ENCODE measurements around the gene LRWD1. TPM values are rescaled to one million over a fixed set of nuclear protein-coding genes. Genes with fewer than 3 reads are reported as not detected.

Gene LRWD1
- total RNA-seq, 1 donor from 2014 or later: 19.5 TPM

Other genes starting within 250 kb of the LRWD1 start
- 0.51 and 0.76 TPM in 2 replicates for gene SH2B2, start 178.1 kb upstream of the LRWD1 start, total RNA-seq
- gene SPDYE6, start 108.5 kb upstream of the LRWD1 start, total RNA-seq: not detected in 2 replicates
- gene PRKRIP1, start 68.6 kb upstream of the LRWD1 start, total RNA-seq: 8.0 and 10.6 TPM in 2 replicates
- 57.9 and 106 TPM in 2 replicates for gene ORAI2, start 31.4 kb upstream of the LRWD1 start, total RNA-seq
- 8.1 and 13.0 TPM in 2 replicates for gene ALKBH4, start 121 bp upstream of the LRWD1 start, total RNA-seq
- gene POLR2J, start 13.9 kb downstream of the LRWD1 start, total RNA-seq: 26.2 and 32.1 TPM in 2 replicates
- gene RASA4B, start 52.8 kb downstream of the LRWD1 start, total RNA-seq: 2.6 and 2.8 TPM in 2 replicates
- gene UPK3BL2, start 78.7 kb downstream of the LRWD1 start, total RNA-seq: 0.90 and 2.3 TPM in 2 replicates
- not detected in 2 replicates for gene SPDYE2, start 86.2 kb downstream of the LRWD1 start, total RNA-seq
- 16.9 and 25.2 TPM in 2 replicates for gene POLR2J3, start 107.6 kb downstream of the LRWD1 start, total RNA-seq
- 6.7 and 13.1 TPM in 2 replicates for gene RASA4, start 151.8 kb downstream of the LRWD1 start, total RNA-seq
- gene UPK3BL1, start 177.8 kb downstream of the LRWD1 start, total RNA-seq: 2.4 and 8.9 TPM in 2 replicates
- gene SPDYE2B, start 185.3 kb downstream of the LRWD1 start, total RNA-seq: not detected in 2 replicates
- 1.2 and 2.4 TPM in 2 replicates for gene POLR2J2, start 206.7 kb downstream of the LRWD1 start, total RNA-seq

Data from dermis microvascular lymphatic vessel endothelial cell (primary cell).